PC-9 (cell line): ENCODE data around the gene ZNF727. TPM values are rescaled to one million over a fixed set of nuclear protein-coding genes. Genes with fewer than 3 reads are reported as not detected.
"Not testable (repeated sequence)": the region's sequence is repeated elsewhere in the genome, so short reads cannot be mapped to it uniquely, and the experiment has no call there.

ENCODE experiments used
- BruUV-seq: library from RNA; stranded (reverse); fragments of 400-500 nt; replicated peaks from 2 replicates; lab custom pipeline; 2021; lab: Mats Ljungman, UMichigan
- CTCF ChIA-PET: fragments of 300-600 bp; sonication (Branson Sonifier 250); formaldehyde crosslinking; loops from one replicate; lab custom pipeline; 2022; ENCODE audit warnings: antibody characterized with exemption; lab: Charles Lee
- POLR2A ChIA-PET: fragments of 300-600 bp; sonication (Branson Sonifier 250); formaldehyde crosslinking; loops from one replicate; lab custom pipeline; 2022; ENCODE audit warnings: antibody characterized with exemption; ENCODE audit not compliant: unreplicated experiment; lab: Charles Lee
- DNase-seq, 2 experiments: peaks; one replicate each; pipeline versions ENCODE4 v3.0.0 to v3.0.0-alpha.2; 2015 to 2022; ENCODE audit warnings: mixed read lengths in 1 of 2
- H2AFZ ChIP-seq: fragments of 200-600 bp; sonication (generic); 2 replicates; pipeline ENCODE4 v1.8.1; 2017; ENCODE audit warnings: antibody characterized with exemption
- H3F3A ChIP-seq: fragments of 200-600 bp; sonication (generic); 2 replicates; pipeline ENCODE4 v1.8.1; 2017; ENCODE audit warnings: antibody characterized with exemption, mild to moderate bottlenecking, low read depth; ENCODE audit not compliant: insufficient read depth
- H3K27ac ChIP-seq: fragments of 200-600 bp; sonication (generic); 2 replicates; pipeline ENCODE4 v1.6.1; 2016; ENCODE audit warnings: mixed run types
- H3K27me3 ChIP-seq: fragments of 200-600 bp; sonication (generic); 2 replicates; pipeline ENCODE4 v1.6.1; 2016; ENCODE audit warnings: low read depth, mixed run types; ENCODE audit not compliant: insufficient read depth
- H3K36me3 ChIP-seq: fragments of 200-600 bp; sonication (generic); 2 replicates; pipeline ENCODE4 v1.6.1; 2016; ENCODE audit warnings: low read depth, mixed run types
- H3K4me1 ChIP-seq: fragments of 200-600 bp; sonication (generic); replicated peaks from 2 replicates; pipeline ENCODE4 v1.6.1; 2016; ENCODE audit warnings: mixed run types; ENCODE audit not compliant: insufficient read depth
- H3K4me2 ChIP-seq: fragments of 200-600 bp; sonication (generic); 2 replicates; pipeline ENCODE4 v1.6.1; 2017; ENCODE audit warnings: mixed run types
- H3K4me3 ChIP-seq: fragments of 200-600 bp; sonication (generic); 2 replicates; pipeline ENCODE4 v1.6.1; 2016; ENCODE audit warnings: mixed run types
- H3K79me2 ChIP-seq: fragments of 200-600 bp; sonication (generic); 2 replicates; pipeline ENCODE4 v1.6.1; 2017; ENCODE audit warnings: low read depth, mixed run types
- H3K9me2 ChIP-seq: fragments of 200-600 bp; sonication (generic); 2 replicates; pipeline ENCODE4 v1.8.1; 2017; ENCODE audit warnings: mild to moderate bottlenecking; ENCODE audit not compliant: insufficient read depth
- H3K9me3 ChIP-seq: fragments of 200-600 bp; sonication (generic); 2 replicates; pipeline ENCODE4 v1.8.1; 2016; ENCODE audit warnings: low read depth; ENCODE audit not compliant: insufficient read depth
- H4K20me1 ChIP-seq: fragments of 200-600 bp; sonication (generic); 2 replicates; pipeline ENCODE4 v1.8.1; 2017; ENCODE audit not compliant: insufficient read depth
- CTCF ChIP-seq: fragments of 200-600 bp; sonication (generic); conservative IDR thresholded peaks from 2 replicates; pipeline ENCODE4 v1.6.1; 2017; ENCODE audit warnings: mixed run types, antibody characterized with exemption, mild to moderate bottlenecking, moderate library complexity
- EZH2 ChIP-seq: fragments of 200-600 bp; sonication (generic); IDR thresholded peaks from 2 replicates; pipeline ENCODE4 v1.8.0; 2017; ENCODE audit warnings: antibody characterized with exemption, low read depth
- intact Hi-C: fragments of 100-400 bp; cut with micrococcal nuclease; formaldehyde crosslinking; loops from one replicate; pipeline ENCODE4 v1.10.0; 2022; ENCODE audit not compliant: unreplicated experiment
- total RNA-seq: library from RNA; stranded (reverse); gene quantifications from 2 replicates; pipeline ENCODE4 v1.2.3, GENCODE V29; 2021

ZNF727 gene
- total RNA-seq, 1 experiment from 2014 or later: not detected

DNA sequence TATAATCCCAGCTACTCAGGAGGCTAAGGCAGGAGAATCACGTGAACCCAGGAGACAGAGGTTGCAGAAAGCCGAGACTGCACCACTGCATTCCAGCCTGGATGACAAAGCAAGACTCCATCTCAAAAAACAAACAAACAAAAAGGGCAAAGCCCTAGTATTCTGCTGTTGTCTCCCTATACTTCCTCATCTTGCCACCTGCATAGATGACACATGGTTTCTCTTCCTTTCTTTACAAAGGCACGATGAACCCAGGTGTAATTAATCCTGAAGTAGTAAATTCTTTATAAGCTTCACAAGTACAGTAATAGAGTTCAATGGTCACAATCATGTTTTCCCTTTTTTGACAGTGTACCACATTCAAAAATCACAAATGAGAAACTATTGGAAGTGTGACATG, 9.8 kb upstream of the ZNF727 start:
- Histone ChIP-seq H3K79me2 (no peaks in the 10 kb centered on the region), H3K27ac (no peak overlapping the region), H2AFZ (no peak overlapping the region), H3F3A (no peaks in the 10 kb centered on the region), H3K36me3 (no peaks in the 10 kb centered on the region), H3K4me3 (no peak overlapping the region), H3K9me2 (no peaks in the 10 kb centered on the region), H3K27me3 (no peaks in the 10 kb centered on the region), H4K20me1 (no peaks in the 10 kb centered on the region), H3K4me2 (no peak overlapping the region), H3K9me3 (no peaks in the 10 kb centered on the region), H3K4me1 (no peaks in the 10 kb centered on the region)
- TF ChIP-seq EZH2 (no peak), CTCF (no peak)
- ChIA-PET CTCF (no interaction called here), POLR2A (no interaction called here)
- BruUV-seq: no TSS peak
- intact Hi-C loops: no loop called here
- DNase-seq: no peak

GRCh38 chr7:64037095-64037494, 8.1 kb upstream of the ZNF727 start:
- CTCF ChIA-PET: no interaction called here
- H3K27ac ChIP-seq: no peak overlapping the region

DNA sequence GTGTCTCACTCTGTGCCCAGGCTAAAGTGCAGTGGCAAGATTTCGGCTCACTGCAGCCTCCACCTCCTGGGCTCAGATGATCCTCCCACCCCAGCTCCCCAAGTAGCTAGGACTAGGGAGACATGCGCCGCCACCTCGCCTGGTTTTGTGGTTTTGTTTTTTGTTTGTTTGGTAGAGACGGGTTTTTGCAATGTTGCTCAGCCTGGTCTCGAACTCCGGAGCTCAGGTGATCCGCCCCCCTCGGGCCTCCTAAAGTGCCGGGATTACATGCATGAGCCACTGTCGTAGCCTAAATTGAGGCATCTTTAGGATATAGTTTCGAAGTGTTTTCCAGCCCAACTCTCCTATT, 781 bp downstream of the ZNF727 start:
- no peak overlapping the region for H3K4me3 ChIP-seq
- no peaks in the 10 kb centered on the region for H4K20me1 ChIP-seq
- H3K36me3 ChIP-seq: no peaks in the 10 kb centered on the region
- BruUV-seq: no TSS peak
- no peaks in the 10 kb centered on the region for H3F3A ChIP-seq
- no peaks in the 10 kb centered on the region for H3K4me1 ChIP-seq
- no peak for DNase-seq
- H3K9me3 ChIP-seq: no peaks in the 10 kb centered on the region
- ChIA-PET CTCF (no interaction called here), POLR2A (no interaction called here)
- intact Hi-C loops: no loop called here
- no peak overlapping the region for H2AFZ ChIP-seq
- H3K27ac ChIP-seq: no peak overlapping the region
- no peak overlapping the region for H3K4me2 ChIP-seq
- no peak for TF ChIP-seq CTCF
- H3K9me2 ChIP-seq: no peaks in the 10 kb centered on the region
- no peaks in the 10 kb centered on the region for H3K79me2 ChIP-seq
- no peaks in the 10 kb centered on the region for H3K27me3 ChIP-seq

More at GRCh38 chr7:64037095-64037494, 8.1 kb upstream of the ZNF727 start:
- no peak for DNase-seq
- Histone ChIP-seq H3K36me3 (no peaks in the 10 kb centered on the region), H3K4me1 (no peaks in the 10 kb centered on the region), H3K4me2 (no peak overlapping the region), H3F3A (no peaks in the 10 kb centered on the region), H3K27me3 (no peaks in the 10 kb centered on the region), H3K79me2 (no peaks in the 10 kb centered on the region), H4K20me1 (no peaks in the 10 kb centered on the region), H3K9me3 (no peaks in the 10 kb centered on the region), H3K4me3 (no peak overlapping the region), H3K9me2 (no peaks in the 10 kb centered on the region), H2AFZ (no peak overlapping the region)
- no peak for TF ChIP-seq CTCF
- no peak for TF ChIP-seq EZH2
- intact Hi-C loops: no loop called here
- POLR2A ChIA-PET: no interaction called here
- BruUV-seq: no TSS peak

GRCh38 chr7:64077837-64078698, 32.8 kb downstream of the ZNF727 start:
- H3K36me3 ChIP-seq, H4K20me1 ChIP-seq, H3K79me2 ChIP-seq, POLR2A ChIA-PET, H3F3A ChIP-seq, H3K27me3 ChIP-seq, CTCF ChIA-PET, intact Hi-C loops, BruUV-seq, H3K4me2 ChIP-seq, H3K9me2 ChIP-seq, H3K4me3 ChIP-seq, H2AFZ ChIP-seq, H3K27ac ChIP-seq, H3K4me1 ChIP-seq, DNase-seq: not testable (repeated sequence)
- peaks cover 30% of the 10 kb centered on the region for H3K9me3 ChIP-seq
